Measurements from ENCODE around the gene HAUS6.
"Not testable (repeated sequence)": the region's sequence is repeated elsewhere in the genome, so short reads cannot be mapped to it uniquely, and the experiment has no call there.

The HAUS6 gene

GRCh38 chr9:19117039-19117716 is 14.5 kb upstream of the HAUS6 start:
- H3K4me3 ChIP-seq (replicated peaks; ENCODE audit: low read depth, low read length), result no peak overlapping the region
- TF ChIP-seq CTCF (IDR thresholded peaks at IDR 0.05; ENCODE audit: low read depth, low read length, missing control alignments), result no peak

GRCh38 chr9:19116107-19116790 is 13.5 kb upstream of the HAUS6 start:
- no peak for TF ChIP-seq CTCF (IDR thresholded peaks at IDR 0.05; ENCODE audit: low read depth, low read length, missing control alignments)
- H3K4me3 ChIP-seq (replicated peaks; ENCODE audit: low read depth, low read length), result no peak overlapping the region
- DNase-seq (ENCODE audit: extremely low read depth, low read depth), result no peak

More at GRCh38 chr9:19117039-19117716, 14.5 kb upstream of the HAUS6 start:
- DNase-seq (ENCODE audit: extremely low read depth, low read depth), result no peak

- TF ChIP-seq CTCF (IDR thresholded peaks at IDR 0.05; ENCODE audit: low read depth, low read length, missing control alignments), result no peak
- DNase-seq (ENCODE audit: extremely low read depth, low read depth), result no peak
- H3K4me3 ChIP-seq (replicated peaks; ENCODE audit: low read depth, low read length), result no peak overlapping the region
These were observed 12.1 kb upstream of the HAUS6 start for GRCh38 chr9:19114680-19115270.

GRCh38 chr9:19113964-19114679 is 11.4 kb upstream of the HAUS6 start:
- no peak for DNase-seq (ENCODE audit: extremely low read depth, low read depth)

GRCh38 chr9:19113064-19113611 is 10.4 kb upstream of the HAUS6 start:
- H3K4me3 ChIP-seq (replicated peaks; ENCODE audit: low read depth, low read length); DNase-seq (ENCODE audit: extremely low read depth, low read depth): not testable (repeated sequence)

More at GRCh38 chr9:19113964-19114679, 11.4 kb upstream of the HAUS6 start:
- TF ChIP-seq CTCF (IDR thresholded peaks at IDR 0.05; ENCODE audit: low read depth, low read length, missing control alignments), result no peak
- H3K4me3 ChIP-seq (replicated peaks; ENCODE audit: low read depth, low read length), result no peak overlapping the region

- H3K4me3 ChIP-seq (replicated peaks; ENCODE audit: low read depth, low read length), result no peak overlapping the region
- no peak for TF ChIP-seq CTCF (IDR thresholded peaks at IDR 0.05; ENCODE audit: low read depth, low read length, missing control alignments)
These were observed 5.3 kb upstream of the HAUS6 start for GRCh38 chr9:19108038-19108437.

More at GRCh38 chr9:19108038-19108437, 5.3 kb upstream of the HAUS6 start:
- no peak for DNase-seq (ENCODE audit: extremely low read depth, low read depth)
